ENCODE results near the gene TM7SF2.
"Not testable (repeated sequence)": the region's sequence is repeated elsewhere in the genome, so short reads cannot be mapped to it uniquely, and the experiment has no call there.

The TM7SF2 gene

GRCh38 chr11:65115361-65116082 is 3.9 kb downstream of the TM7SF2 start:
- no peak for DNase-seq

DNA sequence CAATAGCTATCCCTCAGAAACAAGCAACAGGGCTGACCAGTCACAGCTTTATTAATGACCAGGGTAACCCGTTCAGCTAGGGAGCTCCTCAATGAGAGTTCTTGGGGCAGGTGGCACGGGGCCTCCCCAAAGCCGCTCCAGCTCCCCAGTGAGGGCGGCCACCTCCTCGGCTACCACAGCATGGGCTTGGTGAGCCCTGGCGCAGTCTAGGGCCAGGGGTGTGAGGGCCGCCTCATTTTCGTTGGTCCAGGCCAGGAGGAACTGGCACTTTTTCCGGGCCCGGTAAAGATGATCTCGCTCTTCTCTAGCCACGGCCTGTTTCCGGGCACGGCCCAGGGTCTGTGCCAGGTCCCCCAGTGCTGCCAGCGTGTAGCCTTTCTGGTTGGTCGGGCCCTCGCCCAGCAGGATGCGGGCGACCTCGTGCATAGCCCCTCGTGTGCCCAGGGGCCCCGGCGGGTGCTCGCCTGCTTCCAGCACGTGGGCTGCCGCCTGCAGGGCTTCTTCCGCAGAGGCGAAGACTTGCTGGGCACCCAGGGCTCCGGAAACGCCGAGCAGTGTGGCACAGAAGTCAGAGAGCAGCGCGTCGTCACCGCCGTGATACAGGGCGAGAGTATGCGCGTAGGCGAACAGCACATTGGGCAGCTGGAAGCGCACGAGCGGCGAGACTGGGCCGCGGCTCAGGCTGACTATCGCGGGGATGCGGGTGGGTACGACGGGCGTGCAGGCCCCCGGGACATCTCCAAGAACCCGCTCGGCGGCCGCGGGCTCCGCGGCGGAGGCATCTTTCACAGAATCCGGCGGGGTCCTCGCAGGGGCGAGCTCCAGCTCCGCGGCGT is 4.9 kb downstream of the TM7SF2 start:
- DNase-seq, result peak; percentile 54 to 63

- peak; percentile 100 for DNase-seq
These were observed 5.8 kb downstream of the TM7SF2 start, which contains the start of gene ZNHIT2 for GRCh38 chr11:65117206-65118096. Gene ZNHIT2 (minus strand): TSS chr11:65117701. CDS start chr11:65117653, 48 bp downstream.

DNA sequence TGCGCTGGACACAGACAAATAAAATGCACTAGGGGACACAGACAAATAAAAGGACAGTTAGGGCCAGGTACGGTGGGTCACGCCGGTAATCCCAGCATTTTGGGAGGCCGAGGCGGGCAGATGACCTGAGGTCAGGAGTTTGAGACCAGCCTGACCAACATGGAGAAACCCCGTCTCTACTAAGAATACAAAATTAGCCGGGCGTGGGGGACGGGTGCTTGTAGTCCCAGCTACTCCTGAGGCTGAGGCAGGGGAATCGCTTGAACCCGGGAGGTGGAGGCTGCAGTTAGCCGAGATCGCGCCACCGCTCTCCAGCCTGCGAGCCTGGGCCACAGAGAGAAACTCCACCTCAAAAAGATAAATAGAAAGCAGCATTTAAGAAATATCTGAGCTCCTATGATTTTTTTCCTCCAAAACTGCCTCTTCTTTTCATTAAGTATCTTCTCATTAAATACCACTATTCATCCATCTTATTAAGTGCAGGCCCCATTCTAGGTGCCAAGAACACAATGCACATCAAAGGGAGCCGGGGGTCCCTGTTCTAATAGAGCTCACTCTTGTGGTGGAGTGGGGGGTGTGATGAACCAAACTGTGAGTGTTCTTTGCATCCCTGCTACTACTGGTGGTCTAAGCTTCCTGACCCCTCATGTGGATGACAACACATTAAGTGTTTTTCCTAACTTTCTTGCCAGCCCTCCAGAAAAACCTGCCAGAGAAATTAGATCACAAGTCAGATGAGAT is 6.6 kb downstream of the TM7SF2 start:
- DNase-seq, result no peak

- DNase-seq, result not testable (repeated sequence)
These were observed 7.4 kb downstream of the TM7SF2 start for GRCh38 chr11:65118891-65119669.

GRCh38 chr11:65119670-65119995 is 8.0 kb downstream of the TM7SF2 start:
- DNase-seq, result no peak

DNA sequence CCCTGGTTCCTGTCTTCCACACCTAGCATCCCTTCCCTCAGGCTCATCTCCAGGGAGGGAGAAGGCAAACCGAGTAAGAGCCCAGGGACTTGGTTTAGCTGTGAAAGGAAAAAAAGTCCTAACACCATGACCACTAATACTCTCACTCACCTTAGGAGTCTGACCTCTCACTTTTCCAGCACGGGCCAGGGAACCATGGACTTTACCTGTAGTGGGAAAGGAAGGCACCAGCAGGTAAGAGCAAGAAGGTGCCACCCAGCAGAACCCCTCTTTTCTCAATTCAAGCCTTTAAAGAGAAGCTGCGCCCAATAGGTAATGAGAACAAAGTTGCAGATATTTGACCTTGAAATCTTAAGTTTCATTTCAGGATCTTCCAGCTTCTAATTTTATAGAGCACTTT is 9.2 kb downstream of the TM7SF2 start:
- DNase-seq, result no peak

- no peak for DNase-seq
These were observed 9.8 kb downstream of the TM7SF2 start for GRCh38 chr11:65121447-65121864.

DNA sequence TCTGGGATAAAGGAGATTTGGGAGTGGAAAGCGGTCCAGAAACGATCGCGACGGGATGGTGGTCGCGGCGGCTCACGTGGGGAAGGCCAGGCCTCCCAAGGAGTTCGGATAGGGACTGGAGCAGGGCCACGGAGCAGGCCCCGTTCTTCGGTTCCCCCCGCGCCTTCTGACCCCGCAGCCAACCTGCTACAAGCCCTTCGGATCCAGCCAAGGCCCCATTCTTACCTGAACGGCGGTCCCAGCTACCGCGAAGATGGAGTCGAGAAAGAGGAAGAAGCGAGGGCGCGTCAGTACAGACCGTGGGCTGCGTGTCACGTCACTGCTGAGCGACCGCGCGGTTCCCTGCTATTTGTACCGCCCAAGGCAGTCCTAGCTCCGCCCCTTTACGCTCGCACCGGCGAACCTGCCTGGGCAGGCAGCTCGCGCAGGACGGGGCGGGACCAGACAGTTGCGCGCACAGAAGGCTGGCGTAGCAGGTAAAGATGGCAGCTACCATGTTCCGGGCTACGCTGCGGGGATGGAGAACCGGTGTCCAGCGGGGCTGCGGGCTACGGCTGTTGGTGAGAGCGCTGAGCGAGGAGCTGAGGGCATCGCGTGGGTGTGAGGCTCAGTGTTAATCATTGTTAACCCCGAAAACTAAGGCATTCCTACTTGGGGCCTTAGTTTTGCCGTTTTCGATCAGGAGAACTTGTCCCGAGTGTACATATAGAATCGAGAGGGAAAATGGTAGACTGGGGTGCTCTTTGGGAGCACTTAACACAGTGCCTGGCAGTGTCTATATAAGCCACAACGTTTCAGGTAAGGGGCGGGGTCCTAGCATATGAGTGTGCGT is 10.4 kb downstream of the TM7SF2 start, which contains the start of the genes FAU and MRPL49:
Gene FAU, minus strand, starts transcription at position 270 of the 832 bp plus-strand sequence. CDS start 321 bp downstream, outside the sequence.
Gene MRPL49, plus strand, starts transcription at position 457 of the 832 bp plus-strand sequence. Its CDS starts 26 bp downstream, at position 483.
- DNase-seq, result peak; percentile 98 to 99

DNA sequence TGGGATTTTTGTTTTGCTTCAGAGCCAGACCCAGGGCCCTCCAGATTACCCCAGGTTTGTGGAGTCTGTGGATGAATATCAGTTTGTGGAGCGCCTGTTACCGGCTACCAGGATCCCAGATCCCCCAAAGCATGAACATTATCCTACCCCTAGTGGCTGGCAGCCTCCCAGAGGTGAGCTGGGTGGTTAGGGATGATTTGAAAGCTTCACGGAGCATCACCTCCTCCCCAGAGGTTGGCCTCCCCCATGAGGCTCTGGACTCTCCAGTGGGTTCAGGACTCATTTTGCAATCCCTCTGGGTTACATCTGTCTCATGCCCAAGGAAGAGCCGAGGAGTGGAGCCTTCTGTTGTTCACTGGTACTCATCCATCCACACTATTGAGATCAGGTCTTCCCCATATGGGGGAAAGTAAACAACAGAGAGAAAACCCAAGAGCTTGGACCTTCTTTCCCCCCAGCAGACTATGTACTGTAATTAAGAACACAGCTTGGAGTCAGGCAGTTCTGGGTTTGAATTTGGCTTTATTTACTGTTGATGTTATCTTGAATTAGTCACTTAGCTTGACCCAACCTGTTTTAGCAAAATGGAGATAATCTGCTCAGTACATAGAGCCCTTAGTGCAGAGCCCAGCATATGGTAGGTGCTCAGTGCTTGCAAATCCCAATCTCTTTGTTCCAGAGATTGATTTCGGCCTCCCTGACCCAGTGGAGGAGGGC is 13.0 kb downstream of the TM7SF2 start:
- no peak for DNase-seq

- DNase-seq, result no peak
These were observed 13.8 kb downstream of the TM7SF2 start for GRCh38 chr11:65125197-65126056.

DNA sequence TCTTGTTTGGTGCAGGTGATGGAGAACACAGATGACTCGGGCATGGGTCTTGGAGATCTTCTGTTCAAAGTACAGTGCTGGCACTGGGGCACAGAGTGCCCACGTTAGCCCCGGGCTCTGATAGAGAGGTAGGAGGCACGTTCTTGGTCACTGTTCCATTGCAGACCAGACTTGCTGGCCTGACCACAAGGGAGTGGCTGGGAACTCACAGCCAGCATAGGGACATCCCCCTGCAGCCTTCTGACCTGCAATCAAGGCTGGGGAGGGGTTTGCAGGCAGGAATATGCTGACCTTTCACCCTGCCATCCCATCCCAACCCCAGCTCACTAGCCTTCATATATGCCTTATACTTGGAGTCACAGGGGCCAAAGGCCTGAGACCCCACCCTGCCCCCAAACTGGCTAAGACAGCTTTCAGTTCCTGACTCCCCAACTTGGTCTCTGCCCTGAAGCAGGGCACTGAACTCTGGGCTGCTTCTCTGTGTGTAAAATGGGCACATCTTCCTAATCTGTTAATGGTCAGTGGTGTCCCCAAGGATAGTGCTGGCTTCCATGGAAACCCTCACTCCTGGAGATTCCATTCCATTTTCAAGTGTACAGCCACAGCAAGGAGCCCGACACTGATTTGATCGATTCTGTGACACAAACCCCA is 15.1 kb downstream of the TM7SF2 start:
- no peak for DNase-seq

GRCh38 chr11:65127473-65128181 is 16.0 kb downstream of the TM7SF2 start:
- no peak for DNase-seq

GRCh38 chr11:65128182-65129145 is 16.8 kb downstream of the TM7SF2 start:
- no peak for DNase-seq

DNA sequence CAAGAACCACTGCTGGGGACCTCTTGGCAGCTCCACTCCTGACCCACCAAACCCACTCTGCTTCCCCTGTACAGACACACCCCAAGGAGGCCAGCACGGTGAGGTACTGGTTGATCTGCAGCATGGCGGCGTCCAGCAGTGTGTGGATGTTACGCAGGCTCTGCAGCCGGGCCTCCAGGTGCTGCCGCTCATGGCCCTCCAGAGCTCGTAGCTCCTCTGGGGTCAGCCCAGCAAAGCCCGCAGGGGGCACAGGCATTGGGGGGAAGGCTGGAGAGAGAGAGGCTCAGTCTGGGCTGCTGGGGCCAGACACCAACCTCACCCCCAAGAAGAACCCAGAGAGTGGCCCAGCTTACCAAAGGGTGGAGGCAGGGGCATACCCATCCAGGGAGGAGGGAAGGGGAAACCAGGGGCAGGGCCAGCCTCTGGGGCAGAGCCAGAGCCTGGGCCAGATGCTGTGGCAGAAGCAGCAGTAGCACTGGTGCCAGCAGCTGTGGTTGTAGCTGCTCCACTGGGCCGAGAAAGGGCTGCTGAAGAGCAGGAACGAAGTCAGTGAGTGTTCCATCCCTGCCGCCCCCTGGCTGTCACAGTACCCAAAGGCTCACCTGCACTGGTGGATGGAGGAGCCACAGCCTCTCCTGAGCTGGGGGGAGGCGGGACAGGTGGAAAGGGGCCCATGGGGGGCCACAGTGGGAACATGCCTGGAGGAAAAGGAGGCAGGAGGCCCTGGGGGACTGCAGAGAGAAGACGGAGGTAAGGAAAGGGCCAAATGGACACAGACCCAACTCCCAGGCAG is 18.2 kb downstream of the TM7SF2 start:
- no peak for DNase-seq
